Activated CD8-positive, alpha-beta memory T cell treated with anti-CD3 and anti-CD28 coated beads for 4 hours (primary cell): ENCODE measurements around the gene CD320.
"Not testable (repeated sequence)": the region's sequence is repeated elsewhere in the genome, so short reads cannot be mapped to it uniquely, and the experiment has no call there.

Experiments
- DNase-seq, 2 donors: peaks; one replicate each; pipeline ENCODE4 v3.0.0-alpha.2; 2020; ENCODE audit warnings: low read depth in 2 of 2

Gene CD320

GRCh38 chr19:8307965-8308866 lies at the start of gene CD320:
CD320 (minus strand) TSS chr19:8308358; CDS start chr19:8308290, 68 bp downstream.
- peak; percentile 62 to 74 for DNase-seq

- DNase-seq, result no peak
Measured at GRCh38 chr19:8357007-8357521, 48.9 kb upstream of the CD320 start.

- no peak for DNase-seq
Measured at GRCh38 chr19:8355631-8356402, 47.7 kb upstream of the CD320 start.

- not testable (repeated sequence) for DNase-seq
Measured at GRCh38 chr19:8352845-8353244, 44.7 kb upstream of the CD320 start.

- no peak for DNase-seq
Measured at GRCh38 chr19:8352134-8352827, 44.1 kb upstream of the CD320 start.

GRCh38 chr19:8349629-8350372 lies 41.6 kb upstream of the CD320 start:
- DNase-seq, result not testable (repeated sequence)

GRCh38 chr19:8343483-8343844 lies 35.3 kb upstream of the CD320 start:
- no peak for DNase-seq

- DNase-seq, result peak; percentile 83 to 85
Measured at GRCh38 chr19:8342684-8343482, 34.7 kb upstream of the CD320 start, which contains the start of gene KANK3. KANK3 (minus strand) TSS chr19:8343262; CDS start chr19:8337828, 5,434 bp downstream.

- no peak for DNase-seq
Measured at GRCh38 chr19:8342316-8342683, 34.1 kb upstream of the CD320 start.

- DNase-seq, result not testable (repeated sequence)
Measured at GRCh38 chr19:8341504-8341903, 33.3 kb upstream of the CD320 start.

- no peak for DNase-seq
Measured at GRCh38 chr19:8340341-8341096, 32.4 kb upstream of the CD320 start.

GRCh38 chr19:8338835-8339234 lies 30.7 kb upstream of the CD320 start:
- no peak for DNase-seq

GRCh38 chr19:8337728-8338127 lies 29.6 kb upstream of the CD320 start:
- DNase-seq, result no peak

GRCh38 chr19:8336660-8337059 lies 28.5 kb upstream of the CD320 start:
- DNase-seq, result no peak

- DNase-seq, result no peak
Measured at GRCh38 chr19:8336072-8336569, 28.0 kb upstream of the CD320 start.

- DNase-seq, result no peak
Measured at GRCh38 chr19:8335343-8336071, 27.3 kb upstream of the CD320 start.

GRCh38 chr19:8334458-8335342 lies 26.5 kb upstream of the CD320 start:
- no peak for DNase-seq
